Immature natural killer cell (primary cell): ENCODE data around the gene ZDHHC1. TPM values are rescaled to one million over a fixed set of nuclear protein-coding genes. Genes with fewer than 3 reads are reported as not detected.
"Not testable (repeated sequence)": the region's sequence is repeated elsewhere in the genome, so short reads cannot be mapped to it uniquely, and the experiment has no call there.

Experiments used
- DNase-seq, 3 donors: peaks; one replicate each; pipeline ENCODE4 v3.0.0; 2022; ENCODE audit warnings: mixed read lengths in 1 of 3
- H3K27ac Mint-ChIP-seq, 6 donors: one replicate each; pipeline ENCODE4 v1.8.0; 2020; ENCODE audit warnings: mixed read lengths in 6 of 6, mild to moderate bottlenecking in 5 of 6, inconsistent platforms in 4 of 6, moderate library complexity in 3 of 6
- H3K27me3 Mint-ChIP-seq, 3 donors: one replicate each; pipeline ENCODE4 v1.8.0; 2020 to 2021; ENCODE audit warnings: low read depth in 3 of 3, mild to moderate bottlenecking in 3 of 3, mixed read lengths in 3 of 3, moderate library complexity in 3 of 3, inconsistent platforms in 1 of 3
- H3K36me3 Mint-ChIP-seq, 3 donors: one replicate each; pipeline ENCODE4 v1.8.0; 2020; ENCODE audit warnings: mixed read lengths in 3 of 3, inconsistent platforms in 2 of 3, mild to moderate bottlenecking in 2 of 3
- H3K4me1 Mint-ChIP-seq, 2 donors: one replicate each; pipeline ENCODE4 v1.8.0; 2020; ENCODE audit warnings: inconsistent platforms in 2 of 2, mild to moderate bottlenecking in 2 of 2, mixed read lengths in 2 of 2, moderate library complexity in 1 of 2
- H3K4me3 Mint-ChIP-seq, 5 donors: one replicate each; pipeline ENCODE4 v1.8.0; 2020; ENCODE audit warnings: mild to moderate bottlenecking in 5 of 5, mixed read lengths in 5 of 5, inconsistent platforms in 3 of 5, moderate library complexity in 3 of 5
- H3K9me3 Mint-ChIP-seq, 6 donors: one replicate each; pipeline ENCODE4 v1.8.0; 2020; ENCODE audit warnings: mild to moderate bottlenecking in 6 of 6, mixed read lengths in 6 of 6, inconsistent platforms in 4 of 6, moderate library complexity in 3 of 6
- polyA plus RNA-seq, 3 donors: library from polyadenylated mRNA; unstranded; fragments of 300-500 nt; fragmentation: Illumina TruSeq; gene quantifications; one replicate each; pipeline ENCODE4 v1.2.3, GENCODE V29; 2021

Gene ZDHHC1
- polyA plus RNA-seq, 3 donors from 2014 or later: 0.64 to 0.71 TPM; not detected in 1

DNA sequence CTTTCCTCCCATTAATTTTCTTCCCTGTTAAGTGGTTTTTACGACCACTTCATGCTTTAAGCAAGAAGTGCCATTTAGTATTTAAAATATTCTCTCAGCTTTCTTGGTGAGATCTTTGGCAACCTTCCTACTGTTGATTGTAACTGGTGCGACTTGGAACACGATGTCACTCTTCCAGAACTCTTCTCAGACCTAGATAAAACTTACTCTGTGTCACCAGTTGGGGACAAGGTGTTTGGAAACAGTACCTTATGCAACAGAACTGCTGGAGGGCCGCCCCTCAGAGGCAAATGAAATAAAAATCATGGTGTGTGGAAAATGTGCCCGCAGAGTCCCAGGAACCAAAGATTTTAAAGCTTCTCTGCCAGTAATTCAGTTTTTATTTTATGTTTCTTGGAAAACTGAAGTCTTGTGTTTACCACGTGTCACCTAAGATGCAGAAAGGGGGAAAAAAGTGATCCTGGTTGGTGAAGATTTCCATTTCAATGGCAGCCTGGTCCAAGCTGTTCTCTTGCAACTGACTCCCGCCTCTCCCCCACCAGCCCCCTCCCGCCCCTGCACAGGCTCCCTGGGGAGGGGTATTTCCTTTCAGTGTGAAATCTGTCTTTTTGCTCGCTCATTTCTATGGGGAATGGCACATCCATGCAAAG is 7.5 kb upstream of the ZDHHC1 start:
- no peak overlapping the region for H3K27ac Mint-ChIP-seq
- no peaks in the 10 kb centered on the region for H3K36me3 Mint-ChIP-seq
- peaks cover 4 to 11% (median 10%) of the 10 kb centered on the region in 3 donors for H3K27me3 Mint-ChIP-seq
- no peak overlapping the region for H3K4me3 Mint-ChIP-seq
- H3K4me1 Mint-ChIP-seq: no peaks in the 10 kb centered on the region
- no peak for DNase-seq
- no peaks in the 10 kb centered on the region for H3K9me3 Mint-ChIP-seq

DNA sequence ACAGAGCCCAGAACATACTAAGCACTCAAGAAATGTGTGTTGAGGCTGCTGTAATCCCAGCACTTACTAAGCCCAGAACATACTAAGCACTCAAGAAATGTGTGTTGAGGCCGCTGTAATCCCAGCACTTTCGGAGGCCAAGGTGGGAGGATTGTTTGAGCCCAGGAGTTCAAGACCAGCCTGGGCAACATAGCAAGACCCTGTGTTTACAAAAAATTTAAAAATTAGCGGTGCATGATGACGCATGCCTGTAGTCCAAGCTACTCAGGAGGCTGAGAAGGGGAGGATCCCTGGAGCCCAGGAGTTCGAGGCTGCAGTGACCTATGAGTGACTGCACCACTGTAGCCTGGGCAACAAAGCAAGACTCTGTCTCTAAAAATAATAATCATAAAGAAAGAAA is 6.7 kb upstream of the ZDHHC1 start:
- Mint-ChIP-seq H3K4me3 (no peak overlapping the region), H3K27ac (no peak overlapping the region), H3K4me1 (no peaks in the 10 kb centered on the region), H3K36me3 (no peaks in the 10 kb centered on the region), H3K27me3 (peaks cover 4 to 10% (median 8%) of the 10 kb centered on the region in 3 donors), H3K9me3 (no peaks in the 10 kb centered on the region)
- no peak for DNase-seq

DNA sequence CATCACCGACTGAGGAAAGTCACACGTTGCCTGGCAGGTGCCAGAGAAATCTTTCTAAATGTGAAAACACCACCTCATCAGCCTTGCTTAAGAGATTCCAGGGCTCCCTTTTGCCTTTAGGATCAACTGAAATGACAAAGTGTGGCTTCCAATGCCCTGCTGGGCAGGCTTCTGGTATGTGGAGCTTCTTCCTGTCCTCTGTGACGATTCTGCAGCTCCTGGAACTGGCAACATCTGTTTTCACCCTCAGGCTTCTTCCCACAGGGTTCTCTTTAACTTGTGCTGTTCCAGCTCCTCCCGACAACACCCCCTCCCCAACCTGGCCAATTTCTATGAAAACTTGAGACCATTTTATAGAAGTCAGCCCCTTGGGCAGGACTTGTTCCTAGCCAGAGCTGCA is 4.8 kb upstream of the ZDHHC1 start:
- DNase-seq: no peak
- Mint-ChIP-seq H3K9me3 (no peaks in the 10 kb centered on the region), H3K27me3 (peaks cover 4 to 21% (median 7%) of the 10 kb centered on the region in 3 donors), H3K4me3 (no peak overlapping the region), H3K36me3 (no peaks in the 10 kb centered on the region), H3K4me1 (peaks cover 7 to 11% of the 10 kb centered on the region in 2 donors), H3K27ac (no peak overlapping the region)

DNA sequence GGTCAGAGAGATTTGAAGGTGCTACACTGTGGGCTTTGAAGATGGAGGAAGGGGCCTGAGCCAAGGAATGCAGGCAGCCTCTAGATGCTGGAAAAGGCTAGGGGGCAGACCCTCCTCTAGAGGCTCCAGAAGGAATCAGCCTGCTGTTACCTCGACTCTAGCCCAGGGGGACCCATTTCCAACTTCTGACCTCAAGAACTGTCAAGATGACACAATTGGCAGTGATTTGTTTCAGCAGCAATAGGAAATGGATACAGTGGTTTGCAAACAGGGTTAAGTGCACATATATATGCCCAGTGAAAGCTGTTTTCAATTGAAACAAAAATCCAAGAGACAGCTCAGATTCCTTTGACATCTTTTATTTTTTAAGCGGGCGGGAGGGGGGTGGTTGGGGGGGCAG is 3.7 kb upstream of the ZDHHC1 start:
- H3K27me3 Mint-ChIP-seq: peaks cover 6 to 21% (median 7%) of the 10 kb centered on the region in 3 donors
- no peak for DNase-seq
- H3K36me3 Mint-ChIP-seq: no peaks in the 10 kb centered on the region
- no peak overlapping the region for H3K27ac Mint-ChIP-seq
- H3K4me3 Mint-ChIP-seq: no peak overlapping the region
- peaks cover 10 to 16% of the 10 kb centered on the region in 2 donors for H3K4me1 Mint-ChIP-seq
- H3K9me3 Mint-ChIP-seq: no peaks in the 10 kb centered on the region

DNA sequence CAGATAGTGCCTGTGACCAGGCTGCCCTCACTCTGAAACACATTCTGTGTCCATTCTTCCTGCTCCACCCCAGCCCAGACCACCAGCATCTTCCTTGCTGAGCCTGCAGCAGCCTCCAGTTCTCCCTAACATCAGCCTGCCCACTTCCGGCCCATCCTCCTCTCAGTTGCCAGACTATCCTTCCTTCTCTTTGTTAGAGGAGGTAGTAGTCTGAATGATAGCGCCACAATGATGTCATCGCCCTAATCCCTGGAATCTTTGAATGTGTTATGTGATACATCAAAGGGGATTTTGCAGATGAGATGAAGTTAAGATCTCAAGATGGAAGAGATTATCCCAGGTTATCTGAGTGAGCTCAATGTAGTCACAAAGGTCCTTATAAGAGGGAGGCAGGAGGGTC is 3.2 kb upstream of the ZDHHC1 start:
- Mint-ChIP-seq H3K36me3 (no peaks in the 10 kb centered on the region), H3K27me3 (peaks cover 6 to 21% (median 7%) of the 10 kb centered on the region in 3 donors), H3K4me1 (peaks cover 10 to 16% of the 10 kb centered on the region in 2 donors), H3K4me3 (no peak overlapping the region), H3K9me3 (no peaks in the 10 kb centered on the region), H3K27ac (no peak overlapping the region)
- no peak for DNase-seq

DNA sequence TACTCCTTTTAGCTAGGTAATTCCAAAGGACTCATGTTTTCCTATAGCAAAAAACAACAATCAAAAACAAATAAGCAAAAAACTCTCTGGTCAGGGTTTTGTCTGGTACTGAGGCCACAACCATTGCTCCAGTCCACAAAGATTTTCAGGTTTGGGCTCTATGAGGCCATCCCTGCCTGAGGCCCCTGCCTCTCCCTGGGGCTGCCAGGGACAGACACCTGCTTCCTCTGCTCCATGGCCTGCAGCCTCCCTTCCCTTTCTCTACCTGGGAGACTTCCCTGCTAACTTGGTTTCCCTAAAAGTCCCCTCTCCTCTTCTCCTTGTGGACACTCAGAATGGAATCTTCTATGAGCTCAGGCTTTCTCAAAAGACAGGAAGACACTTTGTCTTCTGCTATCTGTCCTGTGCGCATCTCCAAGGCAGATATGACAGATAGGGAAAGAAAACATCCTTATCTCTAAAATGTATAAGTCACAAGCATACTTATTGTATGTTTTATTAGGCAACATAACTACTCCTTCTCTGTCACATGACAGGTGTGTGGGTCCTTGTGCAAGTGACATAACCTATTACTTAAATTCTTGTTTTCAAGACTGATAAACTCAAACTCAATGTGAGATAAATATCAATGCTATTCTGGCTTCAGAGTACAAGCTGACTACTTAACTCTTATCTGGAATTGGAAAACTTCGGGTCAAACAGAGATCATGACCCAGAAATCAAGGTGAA is 1.2 kb upstream of the ZDHHC1 start:
- Mint-ChIP-seq H3K4me1 (peaks cover 10 to 16% of the 10 kb centered on the region in 2 donors), H3K27me3 (peaks cover 6 to 20% (median 9%) of the 10 kb centered on the region in 3 donors), H3K4me3 (peak overlapping the region; percentile 54 to 82 (median 57)), H3K27ac (peak overlapping the region in 3 of 6 donors; percentile 17 to 33 (median 28)), H3K9me3 (no peaks in the 10 kb centered on the region), H3K36me3 (no peaks in the 10 kb centered on the region)
- no peak for DNase-seq

DNA sequence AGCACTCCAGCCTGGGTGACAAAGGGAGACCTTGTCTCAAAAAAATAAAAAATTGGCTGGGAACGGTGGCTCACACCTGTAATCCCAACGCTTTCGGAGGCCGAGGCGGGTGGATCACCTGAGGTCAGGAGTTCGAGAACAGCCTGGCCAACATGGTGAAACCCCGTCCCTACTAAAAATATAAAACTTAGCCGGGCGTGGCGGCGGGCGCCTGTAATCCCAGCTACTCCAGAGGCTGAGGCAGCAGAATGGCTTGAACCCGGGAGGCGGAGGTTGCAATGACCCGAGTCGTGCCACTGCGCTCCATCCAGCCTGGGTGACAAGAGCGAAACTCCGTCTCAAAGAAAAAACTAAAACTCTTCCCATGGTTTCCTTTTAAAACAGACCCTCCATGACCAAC is 856 bp downstream of the ZDHHC1 start:
- H3K4me3 Mint-ChIP-seq: peak overlapping the region; percentile 28 to 68 (median 64)
- H3K9me3 Mint-ChIP-seq, H3K36me3 Mint-ChIP-seq, DNase-seq: not testable (repeated sequence)
- peaks cover 6 to 23% (median 9%) of the 10 kb centered on the region in 3 donors for H3K27me3 Mint-ChIP-seq
- H3K27ac Mint-ChIP-seq: peak overlapping the region in 3 of 6 donors; percentile 10 to 53 (median 30)
- H3K4me1 Mint-ChIP-seq: peaks cover 10 to 16% of the 10 kb centered on the region in 2 donors

DNA sequence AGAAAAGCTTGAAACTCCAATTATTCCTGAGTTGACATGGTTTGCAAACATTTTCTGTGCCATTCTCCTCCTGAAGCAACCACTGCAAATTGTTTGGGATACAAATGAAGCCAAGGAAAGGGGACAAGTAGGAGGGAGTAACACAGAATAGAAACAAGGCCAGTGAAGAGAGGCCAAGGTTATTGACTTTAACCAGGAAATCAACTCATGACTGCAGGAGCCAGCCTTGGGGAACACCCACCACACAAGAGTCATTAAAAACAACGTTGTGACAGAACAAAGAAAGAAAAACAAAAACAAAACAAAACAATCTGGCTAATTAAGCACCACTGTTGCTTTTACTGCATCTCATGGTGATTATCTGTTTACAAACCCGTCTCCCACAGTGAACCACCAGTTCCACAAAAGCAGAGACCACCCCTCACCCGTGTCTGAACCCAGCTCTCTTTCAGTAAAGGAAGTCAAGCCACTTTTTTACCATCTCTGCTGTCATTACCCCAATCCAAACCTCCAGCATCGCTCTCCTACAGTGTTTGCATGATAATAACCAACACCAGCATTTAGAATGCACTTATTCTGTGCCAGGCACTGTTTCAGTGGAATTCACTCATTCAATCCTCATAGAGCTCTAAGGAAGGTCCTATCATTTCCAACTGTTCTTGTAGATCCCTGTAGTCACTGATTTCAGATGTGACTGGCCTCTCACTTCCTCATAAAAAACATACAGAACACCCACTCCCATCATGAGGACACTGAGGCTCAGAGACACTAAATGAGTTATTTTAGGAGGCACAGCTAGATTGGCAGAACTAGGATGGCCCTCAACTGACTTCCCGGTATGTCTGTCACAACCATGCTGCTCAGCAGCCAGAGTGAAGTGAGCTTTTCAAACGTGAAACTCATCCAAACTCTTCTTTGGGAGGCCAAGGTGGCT is 2.0 kb downstream of the ZDHHC1 start:
- H3K4me3 Mint-ChIP-seq: peak overlapping the region in 2 of 5 donors; percentile 9 to 21
- DNase-seq: no peak
- H3K27me3 Mint-ChIP-seq: peaks cover 2 to 23% (median 8%) of the 10 kb centered on the region in 3 donors
- no peaks in the 10 kb centered on the region for H3K9me3 Mint-ChIP-seq
- peaks cover 10 to 16% of the 10 kb centered on the region in 2 donors for H3K4me1 Mint-ChIP-seq
- peak overlapping the region in 1 of 6 donors; percentile 4 for H3K27ac Mint-ChIP-seq
- no peaks in the 10 kb centered on the region for H3K36me3 Mint-ChIP-seq

DNA sequence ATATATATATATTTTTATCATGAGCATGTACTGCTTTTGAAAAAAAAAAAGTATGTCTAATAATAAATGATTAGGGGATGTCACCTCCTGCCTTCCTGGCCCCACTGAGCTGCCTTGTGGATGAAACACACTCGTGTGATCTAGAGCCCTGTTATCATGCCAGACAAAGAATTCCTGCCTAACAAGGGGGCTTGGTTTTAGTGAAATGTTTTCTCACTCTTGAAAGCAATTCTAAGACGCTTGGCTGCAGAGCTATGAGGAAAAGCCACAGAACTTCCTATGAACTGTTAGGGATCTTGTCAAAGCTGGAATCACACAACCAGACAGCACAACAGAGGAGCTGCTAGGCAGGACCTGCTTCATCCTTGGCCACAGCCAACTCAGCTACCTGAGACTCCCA is 4.0 kb downstream of the ZDHHC1 start:
- DNase-seq: no peak
- peaks cover 8 to 12% of the 10 kb centered on the region in 2 donors for H3K4me1 Mint-ChIP-seq
- no peak overlapping the region for H3K27ac Mint-ChIP-seq
- peaks cover 2 to 15% (median 7%) of the 10 kb centered on the region in 3 donors for H3K27me3 Mint-ChIP-seq
- H3K9me3 Mint-ChIP-seq: no peaks in the 10 kb centered on the region
- H3K36me3 Mint-ChIP-seq: no peaks in the 10 kb centered on the region
- no peak overlapping the region for H3K4me3 Mint-ChIP-seq

DNA sequence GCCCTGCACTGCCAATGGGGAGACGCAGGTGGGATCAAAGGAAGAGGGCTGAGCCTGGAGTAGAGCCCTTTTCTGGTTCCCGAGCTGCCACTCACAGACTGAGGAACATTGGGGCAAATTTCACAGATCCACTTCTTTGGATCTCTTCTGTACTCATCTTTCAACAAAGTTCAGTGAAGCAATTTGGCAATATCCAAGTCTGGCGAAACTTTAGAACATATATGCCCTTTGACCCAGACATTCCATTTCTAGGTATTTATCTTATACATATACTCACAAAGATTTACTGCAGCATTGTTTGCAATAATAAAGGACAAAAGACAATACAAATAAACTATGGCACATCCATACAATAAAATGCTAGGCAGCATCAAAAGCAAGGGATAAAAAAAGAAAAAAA is 4.9 kb downstream of the ZDHHC1 start:
- DNase-seq: no peak
- H3K27ac Mint-ChIP-seq: no peak overlapping the region
- H3K27me3 Mint-ChIP-seq: peaks cover 2 to 5% (median 4%) of the 10 kb centered on the region in 3 donors
- H3K4me1 Mint-ChIP-seq: peaks cover 4 to 6% of the 10 kb centered on the region in 2 donors
- no peaks in the 10 kb centered on the region for H3K9me3 Mint-ChIP-seq
- no peaks in the 10 kb centered on the region for H3K36me3 Mint-ChIP-seq
- no peak overlapping the region for H3K4me3 Mint-ChIP-seq

DNA sequence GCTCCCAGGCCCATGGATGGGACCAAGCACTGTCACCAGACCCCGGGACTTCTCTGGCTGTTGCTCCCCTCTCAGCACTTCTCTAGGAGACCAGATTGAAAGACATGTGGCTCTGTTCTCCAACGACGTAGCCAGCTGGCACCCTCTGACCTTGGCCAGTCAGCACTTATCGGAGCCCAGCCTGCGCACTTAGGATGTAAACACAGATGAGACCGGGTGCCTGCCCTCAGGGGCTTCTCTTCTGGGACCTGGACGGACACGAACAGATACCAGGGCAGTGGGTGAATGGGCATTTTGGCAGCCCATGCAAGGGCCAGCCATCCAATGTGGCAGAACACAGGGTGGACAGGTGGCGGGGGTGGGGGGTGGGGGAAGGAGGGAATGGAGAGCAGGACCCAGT is 6.6 kb downstream of the ZDHHC1 start:
- Mint-ChIP-seq H3K27ac (no peak overlapping the region), H3K36me3 (no peaks in the 10 kb centered on the region), H3K9me3 (no peaks in the 10 kb centered on the region), H3K4me3 (no peak overlapping the region), H3K27me3 (peaks cover 0 to 7% (median 2%) of the 10 kb centered on the region in 3 donors), H3K4me1 (no peaks in the 10 kb centered on the region)
- no peak for DNase-seq

DNA sequence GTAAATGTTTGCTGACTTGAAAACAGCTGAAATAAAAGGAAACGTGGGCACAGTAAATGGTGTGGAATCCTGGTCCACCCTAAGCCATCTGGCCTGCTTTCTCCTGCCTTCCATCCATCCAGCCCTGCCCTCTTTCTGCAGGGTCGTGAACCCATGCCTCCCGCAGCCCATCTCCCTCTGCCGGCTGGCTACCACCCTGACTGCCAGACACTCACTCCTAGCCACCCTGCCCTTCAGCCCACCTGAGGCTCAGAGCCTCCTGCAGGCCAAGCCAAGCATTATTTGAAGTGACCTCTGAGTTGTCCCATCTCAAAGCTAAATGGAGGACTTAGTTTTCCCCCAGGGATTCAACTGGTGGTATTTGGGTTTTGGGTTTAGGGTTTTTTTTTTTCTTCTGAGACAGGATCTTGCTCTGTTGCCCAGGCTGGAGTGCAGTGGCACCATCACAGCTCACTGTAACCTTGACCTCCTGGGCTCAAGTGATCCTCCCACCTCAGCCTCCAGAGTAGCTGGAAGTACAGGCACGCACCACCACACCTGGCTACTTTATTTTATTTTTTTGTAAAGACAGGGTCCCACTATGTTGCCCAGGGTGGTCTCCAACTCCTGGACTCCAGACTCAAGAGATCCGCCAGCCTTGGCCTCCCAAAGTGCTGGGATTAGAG is 8.4 kb downstream of the ZDHHC1 start:
- Mint-ChIP-seq H3K4me3 (no peak overlapping the region), H3K4me1 (no peaks in the 10 kb centered on the region), H3K27me3 (peaks cover 2 to 4% (median 2%) of the 10 kb centered on the region in 3 donors), H3K9me3 (no peaks in the 10 kb centered on the region), H3K36me3 (no peaks in the 10 kb centered on the region), H3K27ac (no peak overlapping the region)
- no peak for DNase-seq

DNA sequence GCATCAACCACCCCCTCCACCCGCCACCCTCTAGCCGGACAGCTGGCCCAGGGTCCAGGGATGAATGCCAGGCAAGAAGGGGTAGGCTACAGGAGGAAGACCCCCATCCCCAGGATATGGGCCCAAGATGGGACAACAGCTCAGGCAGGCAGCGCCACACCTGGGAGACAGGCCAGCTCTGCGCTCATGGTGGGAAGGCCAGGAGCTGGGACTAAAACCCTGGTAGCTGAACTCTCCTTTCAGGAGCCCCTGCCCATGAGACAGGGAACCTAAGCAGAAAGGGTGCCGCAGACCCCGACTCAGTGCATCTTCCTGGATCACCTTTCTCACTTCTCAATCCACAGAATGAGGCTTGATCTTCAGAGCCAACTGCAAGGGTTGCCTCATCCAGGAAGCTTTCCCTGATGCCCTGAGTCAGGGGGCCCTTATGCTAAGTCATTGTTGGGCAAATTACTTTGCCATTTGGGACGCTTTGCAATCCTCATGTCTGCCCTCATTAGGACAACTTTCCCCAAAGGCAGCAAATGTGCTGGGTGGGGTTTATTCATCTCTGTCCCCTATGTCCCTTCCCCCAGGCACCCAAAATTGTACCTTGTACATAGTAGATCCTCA is 9.0 kb downstream of the ZDHHC1 start:
- Mint-ChIP-seq H3K36me3 (no peaks in the 10 kb centered on the region), H3K27me3 (peaks cover 2 to 4% (median 2%) of the 10 kb centered on the region in 3 donors), H3K4me3 (no peak overlapping the region), H3K9me3 (no peaks in the 10 kb centered on the region), H3K4me1 (no peaks in the 10 kb centered on the region), H3K27ac (no peak overlapping the region)
- DNase-seq: no peak
